ENCODE results near the gene ACSM2A. TPM values are rescaled to one million over a fixed set of nuclear protein-coding genes. Genes with fewer than 3 reads are reported as not detected.
"Not testable (repeated sequence)": the region's sequence is repeated elsewhere in the genome, so short reads cannot be mapped to it uniquely, and the experiment has no call there.

ACSM2A gene
- total RNA-seq, 1 donor from 2014 or later, result not detected

- Histone ChIP-seq H3K4me1 (no peaks in the 10 kb centered on the region), H3K27me3 (no peaks in the 10 kb centered on the region), H3K36me3 (no peaks in the 10 kb centered on the region), H3K4me3 (no peak overlapping the region), H3K27ac (no peak overlapping the region), H3K9me3 (no peaks in the 10 kb centered on the region)
- TF ChIP-seq, protein P1, sequence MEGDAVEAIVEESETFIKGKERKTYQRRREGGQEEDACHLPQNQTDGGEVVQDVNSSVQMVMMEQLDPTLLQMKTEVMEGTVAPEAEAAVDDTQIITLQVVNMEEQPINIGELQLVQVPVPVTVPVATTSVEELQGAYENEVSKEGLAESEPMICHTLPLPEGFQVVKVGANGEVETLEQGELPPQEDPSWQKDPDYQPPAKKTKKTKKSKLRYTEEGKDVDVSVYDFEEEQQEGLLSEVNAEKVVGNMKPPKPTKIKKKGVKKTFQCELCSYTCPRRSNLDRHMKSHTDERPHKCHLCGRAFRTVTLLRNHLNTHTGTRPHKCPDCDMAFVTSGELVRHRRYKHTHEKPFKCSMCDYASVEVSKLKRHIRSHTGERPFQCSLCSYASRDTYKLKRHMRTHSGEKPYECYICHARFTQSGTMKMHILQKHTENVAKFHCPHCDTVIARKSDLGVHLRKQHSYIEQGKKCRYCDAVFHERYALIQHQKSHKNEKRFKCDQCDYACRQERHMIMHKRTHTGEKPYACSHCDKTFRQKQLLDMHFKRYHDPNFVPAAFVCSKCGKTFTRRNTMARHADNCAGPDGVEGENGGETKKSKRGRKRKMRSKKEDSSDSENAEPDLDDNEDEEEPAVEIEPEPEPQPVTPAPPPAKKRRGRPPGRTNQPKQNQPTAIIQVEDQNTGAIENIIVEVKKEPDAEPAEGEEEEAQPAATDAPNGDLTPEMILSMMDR (IDR thresholded peaks at IDR 0.05), result no peak
- DNase-seq (ENCODE audit: low spot score in 2 of 2), result no peak
- intact Hi-C loops (cut with DNase I), result no loop called here
These were observed 40.3 kb upstream of the ACSM2A start for GRCh38 chr16:20411055-20411454.

GRCh38 chr16:20415541-20415940 lies 35.8 kb upstream of the ACSM2A start:
- H3K36me3 ChIP-seq, result no peaks in the 10 kb centered on the region
- H3K4me1 ChIP-seq, result no peaks in the 10 kb centered on the region
- intact Hi-C loops (cut with DNase I), result no loop called here
- no peaks in the 10 kb centered on the region for H3K9me3 ChIP-seq
- no peak for DNase-seq (ENCODE audit: low spot score in 2 of 2)
- no peak overlapping the region for H3K27ac ChIP-seq
- TF ChIP-seq, protein P1 (IDR thresholded peaks at IDR 0.05), result no peak
- H3K27me3 ChIP-seq, result no peaks in the 10 kb centered on the region
- no peak overlapping the region for H3K4me3 ChIP-seq

GRCh38 chr16:20419093-20419492 lies 32.2 kb upstream of the ACSM2A start:
- H3K9me3 ChIP-seq, result not testable (repeated sequence)

DNA sequence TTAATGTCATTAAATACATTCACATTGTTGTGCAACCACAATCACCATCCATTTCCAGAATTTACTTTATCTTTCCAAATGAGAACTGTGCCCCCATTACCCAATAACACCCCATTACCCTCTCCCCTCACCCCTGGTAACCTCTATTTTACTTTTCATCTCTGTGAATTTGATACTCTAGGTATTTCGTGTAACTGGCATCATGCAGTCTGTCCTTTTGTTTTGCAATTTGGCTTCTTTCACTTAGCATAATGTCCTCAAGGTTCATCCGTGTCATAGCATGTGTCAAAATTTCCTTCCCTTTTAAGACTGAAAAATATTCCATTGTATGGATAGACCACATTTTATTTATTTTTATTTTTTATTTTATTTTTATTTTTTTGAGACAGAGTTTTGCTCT lies 29.6 kb upstream of the ACSM2A start:
- H3K27me3 ChIP-seq; H3K4me3 ChIP-seq; H3K36me3 ChIP-seq; H3K9me3 ChIP-seq; intact Hi-C loops (cut with DNase I); DNase-seq (ENCODE audit: low spot score in 2 of 2); H3K27ac ChIP-seq; H3K4me1 ChIP-seq: not testable (repeated sequence)

More at GRCh38 chr16:20419093-20419492, 32.2 kb upstream of the ACSM2A start:
- H3K36me3 ChIP-seq; DNase-seq (ENCODE audit: low spot score in 2 of 2); intact Hi-C loops (cut with DNase I); H3K4me1 ChIP-seq; H3K27ac ChIP-seq; H3K27me3 ChIP-seq; H3K4me3 ChIP-seq: not testable (repeated sequence)

- DNase-seq (ENCODE audit: low spot score in 2 of 2); H3K27me3 ChIP-seq; H3K9me3 ChIP-seq; H3K36me3 ChIP-seq; intact Hi-C loops (cut with DNase I); H3K4me1 ChIP-seq; H3K4me3 ChIP-seq; H3K27ac ChIP-seq: not testable (repeated sequence)
These were observed 27.6 kb upstream of the ACSM2A start for GRCh38 chr16:20423772-20424128.

GRCh38 chr16:20424129-20424866 lies 27.0 kb upstream of the ACSM2A start:
- Histone ChIP-seq H3K27me3 (no peaks in the 10 kb centered on the region), H3K36me3 (no peaks in the 10 kb centered on the region), H3K9me3 (no peaks in the 10 kb centered on the region), H3K27ac (no peak overlapping the region), H3K4me1 (no peaks in the 10 kb centered on the region), H3K4me3 (no peak overlapping the region)
- intact Hi-C loops (cut with DNase I), result no loop called here
- TF ChIP-seq, protein P1 (IDR thresholded peaks at IDR 0.05), result no peak
- no peak for DNase-seq (ENCODE audit: low spot score in 2 of 2)

GRCh38 chr16:20427401-20427797 lies 23.9 kb upstream of the ACSM2A start:
- intact Hi-C loops (cut with DNase I); DNase-seq (ENCODE audit: low spot score in 2 of 2); H3K4me3 ChIP-seq; H3K27me3 ChIP-seq; H3K36me3 ChIP-seq; H3K9me3 ChIP-seq; H3K4me1 ChIP-seq; H3K27ac ChIP-seq: not testable (repeated sequence)

- DNase-seq (ENCODE audit: low spot score in 2 of 2); intact Hi-C loops (cut with DNase I); H3K27me3 ChIP-seq; H3K36me3 ChIP-seq; H3K4me3 ChIP-seq; H3K9me3 ChIP-seq; H3K4me1 ChIP-seq; H3K27ac ChIP-seq: not testable (repeated sequence)
These were observed 21.8 kb upstream of the ACSM2A start for GRCh38 chr16:20429499-20429898.

DNA sequence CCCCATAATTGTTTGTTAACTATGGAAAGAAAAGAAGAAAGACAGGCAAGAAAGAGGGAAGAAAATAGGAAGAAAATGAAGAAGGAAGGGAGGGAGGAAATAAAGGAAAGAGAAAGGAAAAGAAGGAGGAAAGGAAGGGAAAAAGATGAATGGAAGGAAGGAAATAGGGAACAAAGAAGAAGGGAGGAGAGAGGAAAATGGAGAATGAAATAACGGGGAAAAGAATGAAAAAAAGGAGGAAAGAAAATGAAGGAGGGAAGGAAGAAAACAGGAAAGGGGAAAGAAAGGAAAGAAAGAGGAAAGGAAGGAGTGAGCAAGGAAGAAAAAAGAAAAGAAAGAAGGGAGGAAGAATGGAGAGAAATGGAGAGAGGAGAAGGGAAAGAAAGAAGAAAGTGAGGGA lies 20.8 kb upstream of the ACSM2A start:
- H3K36me3 ChIP-seq; H3K9me3 ChIP-seq; DNase-seq (ENCODE audit: low spot score in 2 of 2); H3K4me3 ChIP-seq; H3K27ac ChIP-seq; H3K4me1 ChIP-seq; H3K27me3 ChIP-seq; intact Hi-C loops (cut with DNase I): not testable (repeated sequence)

All from ascending aorta (tissue), 2 donors.